PC-3 (cell line): ENCODE results near the gene A3GALT2.

Experiments used
- EZH2 ChIP-seq: fragments of 300-600 bp; sonication (generic); IDR thresholded peaks from one replicate; pipeline ENCODE4 v1.6.1; 2017; ENCODE audit warnings: antibody characterized with exemption, mild to moderate bottlenecking, low read length; ENCODE audit not compliant: unreplicated experiment
- TF ChIP-seq, protein P1 (sequence below): fragments of 300-600 bp; sonication (generic); conservative IDR thresholded peaks from 2 replicates; pipeline ENCODE4 v1.5.1; 2017; ENCODE audit warnings: antibody characterized with exemption, low read depth, mild to moderate bottlenecking, low read length

DNA sequence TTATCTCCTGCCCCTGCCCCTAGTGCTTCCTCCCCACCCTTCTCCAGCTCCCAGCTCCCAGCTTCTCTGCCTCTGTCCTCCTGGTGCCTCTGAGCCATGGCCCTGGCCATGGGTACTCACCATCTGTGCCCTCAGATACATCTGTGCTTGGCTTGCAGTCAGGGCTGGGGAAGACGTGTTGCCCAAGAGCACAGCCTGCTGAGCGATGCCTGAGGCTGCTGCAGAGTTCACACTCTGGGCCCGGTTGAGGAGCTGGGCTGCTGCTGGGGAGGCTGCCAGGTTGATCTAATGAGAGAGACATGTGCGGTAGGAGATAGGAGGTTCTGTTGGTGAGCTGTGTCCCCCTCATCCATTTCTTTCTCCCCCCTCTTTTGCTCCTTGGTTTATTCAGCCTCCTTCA is 49.4 kb upstream of the A3GALT2 start:
- TF ChIP-seq EZH2 = no peak
- TF ChIP-seq, protein P1, sequence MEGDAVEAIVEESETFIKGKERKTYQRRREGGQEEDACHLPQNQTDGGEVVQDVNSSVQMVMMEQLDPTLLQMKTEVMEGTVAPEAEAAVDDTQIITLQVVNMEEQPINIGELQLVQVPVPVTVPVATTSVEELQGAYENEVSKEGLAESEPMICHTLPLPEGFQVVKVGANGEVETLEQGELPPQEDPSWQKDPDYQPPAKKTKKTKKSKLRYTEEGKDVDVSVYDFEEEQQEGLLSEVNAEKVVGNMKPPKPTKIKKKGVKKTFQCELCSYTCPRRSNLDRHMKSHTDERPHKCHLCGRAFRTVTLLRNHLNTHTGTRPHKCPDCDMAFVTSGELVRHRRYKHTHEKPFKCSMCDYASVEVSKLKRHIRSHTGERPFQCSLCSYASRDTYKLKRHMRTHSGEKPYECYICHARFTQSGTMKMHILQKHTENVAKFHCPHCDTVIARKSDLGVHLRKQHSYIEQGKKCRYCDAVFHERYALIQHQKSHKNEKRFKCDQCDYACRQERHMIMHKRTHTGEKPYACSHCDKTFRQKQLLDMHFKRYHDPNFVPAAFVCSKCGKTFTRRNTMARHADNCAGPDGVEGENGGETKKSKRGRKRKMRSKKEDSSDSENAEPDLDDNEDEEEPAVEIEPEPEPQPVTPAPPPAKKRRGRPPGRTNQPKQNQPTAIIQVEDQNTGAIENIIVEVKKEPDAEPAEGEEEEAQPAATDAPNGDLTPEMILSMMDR = no peak
